Stomach (tissue), 9 donors: ENCODE data around the gene OAS3. TPM values are rescaled to one million over a fixed set of nuclear protein-coding genes. Genes with fewer than 3 reads are reported as not detected.

Experiments
- DNase-seq, 2 donors: peaks; one replicate each; pipeline versions ENCODE4 v3.0.0 to v3.0.0-alpha.2; 2013 to 2019
- H3K27ac ChIP-seq, 5 donors: fragments of 200-600 bp in 4 of 5; sonication (generic) in 4 of 5; one replicate each; pipeline ENCODE4 v1.5.1; 2013 to 2019; ENCODE audit warnings: mild to moderate bottlenecking in 1 of 5, moderate library complexity in 1 of 5
- H3K27me3 ChIP-seq, 3 donors: fragments of 200-600 bp; sonication (generic); one replicate each; pipeline ENCODE4 v1.5.1; 2017 to 2019; ENCODE audit warnings: mixed run types in 1 of 3
- H3K36me3 ChIP-seq, 4 donors: fragments of 200-600 bp; sonication (generic); 1 replicate in 3 of 4; 2 replicates in 1 of 4; pipeline ENCODE4 v1.5.1; 2016 to 2019
- H3K4me1 ChIP-seq, 4 donors: fragments of 200-600 bp; sonication (generic); one replicate each; pipeline ENCODE4 v1.5.1; 2016 to 2019
- H3K4me3 ChIP-seq, 4 donors: fragments of 200-600 bp; sonication (generic) in 3 of 4; one replicate each; pipeline ENCODE4 v1.5.1; 2016 to 2019; ENCODE audit warnings: mild to moderate bottlenecking in 1 of 4
- H3K9me3 ChIP-seq, 4 donors: fragments of 200-600 bp; sonication (generic); one replicate each; pipeline ENCODE4 v1.5.1; 2016 to 2019
- EP300 ChIP-seq: sonication (generic); formaldehyde crosslinking; IDR thresholded peaks from one replicate; pipeline ENCODE4 v1.6.1; 2017; ENCODE audit warnings: antibody characterized with exemption
- POLR2A ChIP-seq, 4 donors: fragments of 450-650 bp; IDR thresholded peaks; one replicate each; pipeline ENCODE4 v1.6.1; 2016; ENCODE audit warnings: antibody characterized with exemption in 4 of 4, control low read depth in 2 of 4, mild to moderate bottlenecking in 1 of 4, moderate library complexity in 1 of 4
- POLR2AphosphoS5 ChIP-seq, 3 donors: sonication (generic); formaldehyde crosslinking; IDR thresholded peaks; one replicate each; pipeline ENCODE4 v1.6.1; 2016; ENCODE audit warnings: antibody characterized with exemption in 3 of 3
- WGBS, 5 donors: extraction: QIAGEN DNeasy Blood & Tissue Kit in 3 of 5; methylation state at CpG; one replicate each; pipeline versions ENCODE4 v1.1.5 to v1.1.7; 2013 to 2018; 5-methylcytosine and 5-hydroxymethylcytosine counted together
- intact Hi-C: fragments of 100-400 bp; cut with DNase I; formaldehyde crosslinking; loops from one replicate; pipeline ENCODE4 v1.15.1; 2023; ENCODE audit warnings: low total_unique reads
- polyA plus RNA-seq, 3 donors: library from polyadenylated mRNA; stranded (reverse); fragments of 200-250 nt; gene quantifications; one replicate each; pipeline ENCODE4 v1.2.3, GENCODE V29; 2013
- total RNA-seq, 5 donors: library from RNA; depleted of rRNA; stranded (reverse); fragments of >200 nt; gene quantifications; one replicate each; pipeline versions ENCODE4 v1.1.0 to v1.2.3, GENCODE V29; 2014 to 2016
- TF ChIP-seq, protein P1 (sequence below), 7 experiments: fragments of 450-650 bp in 4 of 7; fragments of 200-600 bp in 3 of 7; sonication (generic) in 3 of 7; IDR thresholded peaks; one replicate each; pipeline ENCODE4 v1.5.1; 2016 to 2019; ENCODE audit warnings: antibody characterized with exemption in 7 of 7, control low read depth in 2 of 7, mild to moderate bottlenecking in 1 of 7
- donor health status: healthy with polysubstance abuse.
- donor health status: Bipolar disorder and iron deficiency.
- donor health status: healthy.

Gene OAS3
- total and polyA plus RNA-seq, 8 donors, result 5.7 to 208 (median 9.8) TPM

GRCh38 chr12:112974904-112975303, 36.6 kb downstream of the OAS3 start:
- TF ChIP-seq, protein P1, sequence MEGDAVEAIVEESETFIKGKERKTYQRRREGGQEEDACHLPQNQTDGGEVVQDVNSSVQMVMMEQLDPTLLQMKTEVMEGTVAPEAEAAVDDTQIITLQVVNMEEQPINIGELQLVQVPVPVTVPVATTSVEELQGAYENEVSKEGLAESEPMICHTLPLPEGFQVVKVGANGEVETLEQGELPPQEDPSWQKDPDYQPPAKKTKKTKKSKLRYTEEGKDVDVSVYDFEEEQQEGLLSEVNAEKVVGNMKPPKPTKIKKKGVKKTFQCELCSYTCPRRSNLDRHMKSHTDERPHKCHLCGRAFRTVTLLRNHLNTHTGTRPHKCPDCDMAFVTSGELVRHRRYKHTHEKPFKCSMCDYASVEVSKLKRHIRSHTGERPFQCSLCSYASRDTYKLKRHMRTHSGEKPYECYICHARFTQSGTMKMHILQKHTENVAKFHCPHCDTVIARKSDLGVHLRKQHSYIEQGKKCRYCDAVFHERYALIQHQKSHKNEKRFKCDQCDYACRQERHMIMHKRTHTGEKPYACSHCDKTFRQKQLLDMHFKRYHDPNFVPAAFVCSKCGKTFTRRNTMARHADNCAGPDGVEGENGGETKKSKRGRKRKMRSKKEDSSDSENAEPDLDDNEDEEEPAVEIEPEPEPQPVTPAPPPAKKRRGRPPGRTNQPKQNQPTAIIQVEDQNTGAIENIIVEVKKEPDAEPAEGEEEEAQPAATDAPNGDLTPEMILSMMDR (IDR thresholded peaks at IDR 0.05), result no peak
- TF ChIP-seq EP300 (no peak), POLR2AphosphoS5 (IDR thresholded peaks at IDR 0.05) (no peak), POLR2A (IDR thresholded peaks at IDR 0.05) (no peak)
- no peak for DNase-seq
- H3K27ac ChIP-seq, result no peak overlapping the region
- intact Hi-C loops, result no loop called here
- no peaks in the 10 kb centered on the region for H3K27me3 ChIP-seq
- H3K4me1 ChIP-seq, result peaks cover 7 to 30% (median 20%) of the 10 kb centered on the region in 4 donors
- H3K36me3 ChIP-seq, result peaks cover 0 to 15% (median 12%) of the 10 kb centered on the region in 4 donors
- 89 to 90% (median 89%) methylated on average over 7 of the region's 7 CpGs for WGBS, 5 donors
- H3K9me3 ChIP-seq, result no peaks in the 10 kb centered on the region
- no peak overlapping the region for H3K4me3 ChIP-seq

GRCh38 chr12:112977139-112977538, 38.9 kb downstream of the OAS3 start:
- intact Hi-C loops, result no loop called here
- TF ChIP-seq, protein P1 (IDR thresholded peaks at IDR 0.05), result no peak
- TF ChIP-seq POLR2AphosphoS5 (IDR thresholded peaks at IDR 0.05) (no peak), EP300 (no peak), POLR2A (IDR thresholded peaks at IDR 0.05) (no peak)
- H3K27me3 ChIP-seq, result no peaks in the 10 kb centered on the region
- H3K36me3 ChIP-seq, result no peaks in the 10 kb centered on the region
- peak overlapping the region in 4 of 5 donors; percentile 86 to 96 (median 88) for H3K27ac ChIP-seq
- WGBS, 5 donors, result 51 to 65% (median 61%) methylated on average over 3 of the region's 3 CpGs
- DNase-seq, result no peak
- peaks cover 7 to 38% (median 26%) of the 10 kb centered on the region in 4 donors for H3K4me1 ChIP-seq
- H3K4me3 ChIP-seq, result peak overlapping the region in 1 of 4 donors; percentile 66
- H3K9me3 ChIP-seq, result no peaks in the 10 kb centered on the region

DNA sequence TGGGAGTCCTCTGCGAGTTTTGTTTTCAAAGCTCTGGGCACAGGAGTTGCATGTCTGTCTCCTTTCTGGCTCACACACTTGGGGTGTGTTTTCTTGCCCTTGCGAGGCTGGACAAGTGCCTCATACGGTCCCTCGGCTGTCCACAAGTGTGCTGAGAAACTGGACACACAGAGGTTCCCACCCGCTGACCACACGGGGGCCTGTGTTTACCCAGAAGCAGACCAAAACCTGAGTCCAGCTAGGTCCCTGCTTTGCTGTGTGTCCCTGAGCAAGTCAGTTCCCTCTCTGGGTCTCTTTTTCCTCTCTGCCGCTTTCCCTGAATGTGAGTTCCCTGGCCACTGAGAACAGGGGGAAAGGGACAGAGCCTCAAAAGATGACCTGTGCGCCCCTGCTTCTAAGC, 39.4 kb downstream of the OAS3 start:
- TF ChIP-seq POLR2AphosphoS5 (IDR thresholded peaks at IDR 0.05) (no peak), EP300 (no peak), POLR2A (IDR thresholded peaks at IDR 0.05) (no peak)
- TF ChIP-seq, protein P1 (IDR thresholded peaks at IDR 0.05), result no peak
- Histone ChIP-seq H3K4me3 (peak overlapping the region; percentile 46 to 66 (median 52)), H3K9me3 (no peaks in the 10 kb centered on the region), H3K27me3 (no peaks in the 10 kb centered on the region), H3K36me3 (no peaks in the 10 kb centered on the region), H3K27ac (peak overlapping the region; percentile 86 to 96 (median 87)), H3K4me1 (peaks cover 7 to 38% (median 26%) of the 10 kb centered on the region in 4 donors)
- intact Hi-C loops, result no loop called here
- DNase-seq, result no peak
- WGBS, 5 donors, result 36 to 60% (median 42%) methylated on average over 6 to 8 of the region's 8 CpGs

DNA sequence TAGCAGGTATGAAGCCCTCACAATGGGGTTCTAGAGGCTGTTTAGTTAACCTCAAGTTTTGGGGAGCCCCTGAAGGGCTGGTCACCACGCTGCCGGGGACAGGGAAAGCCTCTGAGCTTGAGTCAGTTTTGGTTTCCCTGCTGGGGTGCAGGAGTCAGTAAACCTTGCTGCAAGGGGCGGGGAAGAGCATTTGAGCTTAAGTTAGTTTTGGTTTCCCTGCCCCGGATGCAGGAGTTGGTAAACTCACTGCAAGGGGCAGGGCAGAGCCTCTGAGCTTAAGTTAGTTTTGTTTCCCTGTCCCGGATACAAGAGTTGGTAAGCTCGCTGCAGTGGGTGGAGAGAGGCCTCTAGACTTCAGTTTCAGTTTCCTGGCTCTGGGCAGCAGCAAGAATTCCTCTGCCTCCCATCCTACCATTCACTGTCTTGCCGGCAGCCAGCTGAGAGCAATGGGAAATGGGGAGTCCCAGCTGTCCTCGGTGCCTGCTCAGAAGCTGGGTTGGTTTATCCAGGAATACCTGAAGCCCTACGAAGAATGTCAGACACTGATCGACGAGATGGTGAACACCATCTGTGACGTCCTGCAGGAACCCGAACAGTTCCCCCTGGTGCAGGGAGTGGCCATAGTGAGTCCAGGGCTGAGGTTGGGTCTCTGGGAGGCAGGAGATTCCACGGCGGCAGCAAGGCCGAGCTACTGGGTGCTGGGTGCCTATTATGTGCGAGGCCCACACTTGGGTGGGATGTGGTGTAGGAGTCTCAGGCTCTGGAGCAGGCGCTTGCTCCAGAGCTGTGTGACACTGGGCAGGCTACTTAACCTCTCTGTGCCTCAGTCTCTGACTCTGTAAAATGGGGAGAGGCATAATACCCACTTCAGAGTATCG, 40.1 kb downstream of the OAS3 start, which contains the start of gene OAS2:
Gene OAS2 (plus strand): TSS at position 357 of the 878 bp plus-strand sequence. CDS start 90 bp downstream, at position 447.
- 1 to 14% (median 9%) methylated on average over 11 to 19 of the region's 19 CpGs for WGBS, 5 donors
- Histone ChIP-seq H3K4me3 (peak within 1 kb of the TSS; percentile 46 to 66 (median 52)), H3K4me1 (peaks cover 7 to 38% (median 26%) of the 10 kb centered on the region in 4 donors), H3K36me3 (no peaks in the 10 kb centered on the region), H3K27ac (peak within 1 kb of the TSS; percentile 86 to 96 (median 87)), H3K9me3 (no peaks in the 10 kb centered on the region), H3K27me3 (no peaks in the 10 kb centered on the region)
- intact Hi-C loops, result no loop called here
- peak; percentile 80 to 88 for DNase-seq
- TF ChIP-seq POLR2A (IDR thresholded peaks at IDR 0.05) (no peak), EP300 (no peak), POLR2AphosphoS5 (IDR thresholded peaks at IDR 0.05) (peak; percentile 65 to 91 (median 90))
- TF ChIP-seq, protein P1 (IDR thresholded peaks at IDR 0.05), result no peak
